ENCODE measurements around the gene MASP2. TPM values are rescaled to one million over a fixed set of nuclear protein-coding genes. Genes with fewer than 3 reads are reported as not detected.

Gene MASP2
- total and polyA plus RNA-seq, 10 of the 15 experiments (the other 5 are each of a cell fraction or from before 2014, with no cell fraction given), result 0.04 to 0.21 (median 0.06) TPM; not detected in 7

GRCh38 chr1:11080931-11081330 lies 33.9 kb upstream of the MASP2 start:
- ChIA-PET CTCF (interaction anchor here (1.2 kb wide), 2 partner anchors 19 to 31 kb away, joined by 3 to 4 read pairs; no protein-coding TSS in a partner anchor), SMC1A (ENCODE audit: uncharacterized antibody, unreplicated experiment) (interaction anchor here (1.4 to 1.7 kb wide), 2 partner anchors 17 to 43 kb away, joined by 4 to 5 read pairs; no protein-coding TSS in a partner anchor), POLR2A (no interaction called here), RAD21 (ENCODE audit: unreplicated experiment) (interaction anchor here (0.7 kb wide), 1 partner anchor 43 kb away, joined by 3 read pairs; no protein-coding TSS in a partner anchor)
- no peak overlapping the region for H3K27ac ChIP-seq (ENCODE audit: control insufficient read depth, insufficient read depth)
- DNase-seq (ENCODE audit: low read depth, low spot score), result no peak
- H3K4me3 ChIP-seq, result no peak overlapping the region
- H3K27me3 ChIP-seq (replicated peaks in 1 of 2; ENCODE audit: control insufficient read depth in 2 of 2, insufficient read depth in 2 of 2, low read length in 1 of 2), result no peaks in the 10 kb centered on the region
- no peaks in the 10 kb centered on the region for H3K9me3 ChIP-seq (replicated peaks; ENCODE audit: control insufficient read depth, insufficient read depth, low read length)
- no peak overlapping the region for H2AFZ ChIP-seq (ENCODE audit: control insufficient read depth, low read depth, low read length)
- ATAC-seq, result no peak
- intact Hi-C loops (cut with micrococcal nuclease; ENCODE audit: unreplicated experiment) (no loop called here), in situ Hi-C loops (cut with MboI) (no loop called here)
- no TSS peak for BruUV-seq (replicated peaks)
- H3K9ac ChIP-seq (ENCODE audit: control insufficient read depth, insufficient read depth, low read length), result no peak overlapping the region
- WGBS (ENCODE audit: insufficient coverage, insufficient replicate concordance, low lambda C conversion rate, missing lambda C conversion rate), result 91% methylated on average over 12 of the region's 12 CpGs
- peaks cover 17 to 19% of the 10 kb centered on the region in 2 experiments; a peak in 3 of 4 replicates for H3K36me3 ChIP-seq (ENCODE audit: control insufficient read depth in 2 of 2, insufficient read depth in 2 of 2, low read length in 1 of 2)
- TF ChIP-seq TCF3 (IDR thresholded peaks at IDR 0.05; ENCODE audit: borderline replicate concordance, insufficient read depth, low read depth, low read length) (no peak), IRF4 (IDR thresholded peaks at IDR 0.05; ENCODE audit: low read depth, low read length) (no peak), FOS (IDR thresholded peaks at IDR 0.05; ENCODE audit: borderline replicate concordance, extremely low read depth, insufficient read length) (no peak), LARP7 (IDR thresholded peaks at IDR 0.05) (no peak), WRNIP1 (IDR thresholded peaks at IDR 0.05; ENCODE audit: borderline replicate concordance, low read depth, low read length) (no peak), ZNF687 (IDR thresholded peaks at IDR 0.05) (no peak), ZBTB33 (IDR thresholded peaks at IDR 0.05) (no peak), ZNF217 (IDR thresholded peaks at IDR 0.05) (no peak), NFYB (IDR thresholded peaks at IDR 0.05; ENCODE audit: insufficient read depth, low read depth, low read length) (no peak), GATAD2B (conservative IDR thresholded peaks at IDR 0.05; ENCODE audit: low read depth) (no peak), KAT2A (conservative IDR thresholded peaks at IDR 0.05; ENCODE audit: control insufficient read depth, low read depth, low read length) (no peak), EED (IDR thresholded peaks at IDR 0.05; ENCODE audit: low read depth) (no peak), SMAD5 (IDR thresholded peaks at IDR 0.05; ENCODE audit: low read depth) (no peak), ZNF622 (IDR thresholded peaks at IDR 0.05) (no peak), IKZF1 (conservative IDR thresholded peaks at IDR 0.05) (no peak), CBX3 (IDR thresholded peaks at IDR 0.05; ENCODE audit: borderline replicate concordance, low read depth) (no peak), TARDBP (IDR thresholded peaks at IDR 0.05; ENCODE audit: borderline replicate concordance) (no peak)
- no peaks in the 10 kb centered on the region for H3K79me2 ChIP-seq (ENCODE audit: control insufficient read depth, insufficient read depth, low read length)
- FAIRE-seq, result no peak
- no peak overlapping the region for H3K4me2 ChIP-seq (ENCODE audit: control insufficient read depth, insufficient read depth)
- no peaks in the 10 kb centered on the region for H3K4me1 ChIP-seq (ENCODE audit: control insufficient read depth, insufficient read depth, low read length)
- no peaks in the 10 kb centered on the region for H4K20me1 ChIP-seq (ENCODE audit: control insufficient read depth, insufficient read depth)

Measured in GM12878 (cell line).